GM19035 (cell line): ENCODE measurements around the gene MGAT3.

Source experiments
- ATAC-seq: cut with Tn5 transposase; IDR thresholded peaks from one replicate; pipeline ENCODE4 v1.9.1; 2021; ENCODE audit not compliant: unreplicated experiment

The MGAT3 gene

GRCh38 chr22:39526736-39527171 is 69.9 kb downstream of the MGAT3 start:
- no peak for ATAC-seq

- ATAC-seq, result no peak
Observed at GRCh38 chr22:39527481-39527961, 70.7 kb downstream of the MGAT3 start.

GRCh38 chr22:39528080-39528661 is 71.4 kb downstream of the MGAT3 start:
- ATAC-seq, result no peak

- no peak for ATAC-seq
Observed at GRCh38 chr22:39528681-39529486, 72.1 kb downstream of the MGAT3 start.

- ATAC-seq, result no peak
Observed at GRCh38 chr22:39529487-39529851, 72.7 kb downstream of the MGAT3 start.

GRCh38 chr22:39530116-39530515 is 73.3 kb downstream of the MGAT3 start:
- no peak for ATAC-seq

GRCh38 chr22:39530692-39531331 is 74.0 kb downstream of the MGAT3 start:
- no peak for ATAC-seq

- peak; percentile 72 for ATAC-seq
Observed at GRCh38 chr22:39532215-39533073, 75.6 kb downstream of the MGAT3 start, which contains the start of gene RPS19BP1. RPS19BP1 (minus strand) TSS chr22:39532748; CDS start chr22:39532738, 10 bp downstream.

- ATAC-seq, result no peak
Observed at GRCh38 chr22:39534092-39534506, 77.3 kb downstream of the MGAT3 start.

GRCh38 chr22:39534591-39535356 is 78.0 kb downstream of the MGAT3 start:
- no peak for ATAC-seq

GRCh38 chr22:39535357-39535725 is 78.5 kb downstream of the MGAT3 start:
- ATAC-seq, result no peak

- ATAC-seq, result no peak
Observed at GRCh38 chr22:39535831-39536449, 79.1 kb downstream of the MGAT3 start.

GRCh38 chr22:39536711-39537110 is 79.9 kb downstream of the MGAT3 start:
- ATAC-seq, result no peak

GRCh38 chr22:39537975-39538374 is 81.2 kb downstream of the MGAT3 start:
- no peak for ATAC-seq
